22Rv1 (cell line): ENCODE data around the gene HOXB1.

Source experiments
- CTCF ChIP-seq: fragments of 450-650 bp; IDR thresholded peaks from 2 replicates; pipeline ENCODE4 v1.5.1; 2017; ENCODE audit warnings: mild to moderate bottlenecking
- ZFX ChIP-seq: fragments of 450-650 bp; IDR thresholded peaks from 2 replicates; pipeline ENCODE4 v1.6.1; 2017; ENCODE audit warnings: antibody characterized with exemption, borderline replicate concordance

DNA sequence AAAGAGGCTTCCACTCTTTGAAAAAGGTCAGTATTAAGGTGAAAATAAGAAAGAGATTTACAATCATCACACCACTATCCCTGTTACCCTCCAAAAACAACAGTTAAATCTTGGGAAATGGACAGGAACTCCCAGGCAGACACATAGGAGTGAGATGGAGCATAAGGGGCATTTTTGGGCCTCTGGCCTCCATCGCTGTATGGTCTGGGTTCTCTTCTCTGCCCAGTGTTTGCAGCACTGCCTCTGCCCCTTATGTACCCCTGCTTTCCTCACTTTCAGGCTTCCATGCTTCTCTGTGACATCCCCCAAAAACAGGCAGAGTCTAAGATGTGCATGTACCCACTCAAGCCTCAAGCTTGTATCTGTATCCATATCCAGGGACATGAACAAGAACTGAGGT, 14.7 kb upstream of the HOXB1 start:
- TF ChIP-seq CTCF (no peak), ZFX (no peak)
